Measurements from ENCODE around the gene SYNE4.

GRCh38 chr19:36014012-36014924, 5.7 kb upstream of the SYNE4 start, which contains the start of gene ALKBH6:
- TF ChIP-seq CTCF (IDR thresholded peaks at IDR 0.05): no peak
- no peak for TF ChIP-seq POLR2A (IDR thresholded peaks at IDR 0.05)
- no peak for TF ChIP-seq EP300 (IDR thresholded peaks at IDR 0.05)

Measured in suprapubic skin (tissue), 3 donors.